ENCODE data around the gene KCNS1.

Gene KCNS1

DNA sequence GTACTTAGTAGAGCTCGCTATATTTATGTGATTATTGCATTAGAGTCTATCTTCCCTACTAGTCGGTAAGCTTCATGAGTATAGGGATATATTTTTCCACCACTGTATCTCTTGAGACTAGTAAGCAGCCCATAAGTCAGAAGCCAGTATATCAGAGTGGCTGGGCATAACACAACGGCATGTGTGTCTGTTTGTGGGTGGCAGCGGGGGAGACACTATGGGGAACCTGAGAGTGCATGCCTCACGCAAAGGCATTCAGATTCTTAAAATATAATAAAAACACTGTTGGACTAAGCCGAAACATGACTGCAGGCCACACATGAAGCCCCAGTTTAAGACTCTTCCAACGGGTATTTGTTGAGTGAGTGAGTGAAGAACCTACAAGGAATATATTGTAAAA lies 8.0 kb downstream of the KCNS1 start:
- Histone ChIP-seq H3K9ac (ENCODE audit: low read length) (no peak overlapping the region), H4K20me1 (ENCODE audit: insufficient read depth, low read length) (no peaks in the 10 kb centered on the region), H3K27me3 (ENCODE audit: insufficient read depth, low read length) (no peaks in the 10 kb centered on the region), H3K36me3 (ENCODE audit: insufficient read depth, low read length) (no peaks in the 10 kb centered on the region), H3K27ac (ENCODE audit: low read depth, low read length, poor library complexity, severe bottlenecking) (no peak overlapping the region), H3K4me1 (ENCODE audit: insufficient read depth, low read length, severe bottlenecking) (no peaks in the 10 kb centered on the region), H3K9me3 (ENCODE audit: low read length) (no peaks in the 10 kb centered on the region), H2AFZ (ENCODE audit: low read length) (no peak overlapping the region), H3K9me2 (ENCODE audit: low read depth, low read length) (no peaks in the 10 kb centered on the region), H3K79me2 (ENCODE audit: insufficient read depth, low read length) (no peaks in the 10 kb centered on the region), H3K4me2 (ENCODE audit: low read length) (no peak overlapping the region), H3F3A (ENCODE audit: insufficient read depth, low read length) (no peaks in the 10 kb centered on the region), H3K4me3 (ENCODE audit: low read depth, low read length, poor library complexity, severe bottlenecking) (no peak overlapping the region)
- TF ChIP-seq, protein P1, sequence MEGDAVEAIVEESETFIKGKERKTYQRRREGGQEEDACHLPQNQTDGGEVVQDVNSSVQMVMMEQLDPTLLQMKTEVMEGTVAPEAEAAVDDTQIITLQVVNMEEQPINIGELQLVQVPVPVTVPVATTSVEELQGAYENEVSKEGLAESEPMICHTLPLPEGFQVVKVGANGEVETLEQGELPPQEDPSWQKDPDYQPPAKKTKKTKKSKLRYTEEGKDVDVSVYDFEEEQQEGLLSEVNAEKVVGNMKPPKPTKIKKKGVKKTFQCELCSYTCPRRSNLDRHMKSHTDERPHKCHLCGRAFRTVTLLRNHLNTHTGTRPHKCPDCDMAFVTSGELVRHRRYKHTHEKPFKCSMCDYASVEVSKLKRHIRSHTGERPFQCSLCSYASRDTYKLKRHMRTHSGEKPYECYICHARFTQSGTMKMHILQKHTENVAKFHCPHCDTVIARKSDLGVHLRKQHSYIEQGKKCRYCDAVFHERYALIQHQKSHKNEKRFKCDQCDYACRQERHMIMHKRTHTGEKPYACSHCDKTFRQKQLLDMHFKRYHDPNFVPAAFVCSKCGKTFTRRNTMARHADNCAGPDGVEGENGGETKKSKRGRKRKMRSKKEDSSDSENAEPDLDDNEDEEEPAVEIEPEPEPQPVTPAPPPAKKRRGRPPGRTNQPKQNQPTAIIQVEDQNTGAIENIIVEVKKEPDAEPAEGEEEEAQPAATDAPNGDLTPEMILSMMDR (IDR thresholded peaks at IDR 0.05; ENCODE audit: low read length) = no peak
- no peak for TF ChIP-seq EZH2 (IDR thresholded peaks at IDR 0.05; ENCODE audit: borderline replicate concordance, low read length)

DNA sequence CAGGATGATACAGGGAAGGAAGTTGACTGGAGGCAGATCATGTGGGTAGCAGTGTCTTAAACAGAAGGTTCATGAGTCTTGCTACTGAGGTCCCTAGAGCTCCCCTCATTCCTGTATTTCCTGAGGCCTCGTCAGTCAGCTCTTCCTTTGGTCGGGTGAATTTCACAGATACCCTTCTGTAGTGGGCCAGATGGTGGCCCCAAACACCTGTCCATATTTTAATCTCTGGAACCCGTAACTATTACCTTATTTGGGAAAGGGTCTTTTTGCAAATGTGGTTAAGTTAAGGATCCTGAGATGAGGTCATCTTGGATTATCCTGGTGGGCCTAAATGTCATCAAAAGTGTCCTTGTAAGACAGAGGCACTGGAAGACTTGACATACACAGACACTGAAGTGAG lies 9.6 kb downstream of the KCNS1 start:
- Histone ChIP-seq H3K9ac (ENCODE audit: low read length) (no peak overlapping the region), H2AFZ (ENCODE audit: low read length) (no peak overlapping the region), H3K27ac (ENCODE audit: low read depth, low read length, poor library complexity, severe bottlenecking) (no peak overlapping the region), H4K20me1 (ENCODE audit: insufficient read depth, low read length) (no peaks in the 10 kb centered on the region), H3K9me2 (ENCODE audit: low read depth, low read length) (no peaks in the 10 kb centered on the region), H3K36me3 (ENCODE audit: insufficient read depth, low read length) (no peaks in the 10 kb centered on the region), H3K4me2 (ENCODE audit: low read length) (no peak overlapping the region), H3K4me1 (ENCODE audit: insufficient read depth, low read length, severe bottlenecking) (no peaks in the 10 kb centered on the region), H3K27me3 (ENCODE audit: insufficient read depth, low read length) (no peaks in the 10 kb centered on the region), H3K79me2 (ENCODE audit: insufficient read depth, low read length) (no peaks in the 10 kb centered on the region), H3F3A (ENCODE audit: insufficient read depth, low read length) (no peaks in the 10 kb centered on the region), H3K9me3 (ENCODE audit: low read length) (no peaks in the 10 kb centered on the region), H3K4me3 (ENCODE audit: low read depth, low read length, poor library complexity, severe bottlenecking) (no peak overlapping the region)
- TF ChIP-seq, protein P1 (IDR thresholded peaks at IDR 0.05; ENCODE audit: low read length) = no peak
- TF ChIP-seq EZH2 (IDR thresholded peaks at IDR 0.05; ENCODE audit: borderline replicate concordance, low read length) = no peak

DNA sequence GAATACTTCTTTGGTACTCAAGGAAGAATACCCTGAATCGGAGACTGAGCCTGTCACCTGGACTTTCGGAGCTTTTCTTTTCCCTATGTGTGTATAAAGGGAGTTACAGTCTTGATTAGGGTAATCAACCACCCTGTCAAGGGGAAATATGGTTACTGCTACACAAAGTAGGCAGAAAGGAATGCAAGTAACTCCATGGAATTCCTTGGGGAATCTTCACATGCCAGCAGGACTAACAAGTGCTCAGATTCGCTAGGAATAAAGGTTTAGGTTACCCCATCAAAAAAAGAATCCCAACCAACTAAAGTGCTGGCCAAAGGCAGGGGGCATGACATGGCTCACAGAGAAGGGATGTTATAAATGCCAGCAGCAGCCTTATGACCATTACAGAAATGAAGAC lies 10.4 kb downstream of the KCNS1 start:
- H2AFZ ChIP-seq (ENCODE audit: low read length) = no peak overlapping the region
- H3K4me1 ChIP-seq (ENCODE audit: insufficient read depth, low read length, severe bottlenecking) = no peaks in the 10 kb centered on the region
- no peak for TF ChIP-seq EZH2 (IDR thresholded peaks at IDR 0.05; ENCODE audit: borderline replicate concordance, low read length)
- TF ChIP-seq, protein P1 (IDR thresholded peaks at IDR 0.05; ENCODE audit: low read length) = no peak
- H3K4me2 ChIP-seq (ENCODE audit: low read length) = no peak overlapping the region
- H3K79me2 ChIP-seq (ENCODE audit: insufficient read depth, low read length) = no peaks in the 10 kb centered on the region
- no peak overlapping the region for H3K9ac ChIP-seq (ENCODE audit: low read length)
- H3K27ac ChIP-seq (ENCODE audit: low read depth, low read length, poor library complexity, severe bottlenecking) = no peak overlapping the region
- no peaks in the 10 kb centered on the region for H3K27me3 ChIP-seq (ENCODE audit: insufficient read depth, low read length)
- H3K4me3 ChIP-seq (ENCODE audit: low read depth, low read length, poor library complexity, severe bottlenecking) = no peak overlapping the region
- H4K20me1 ChIP-seq (ENCODE audit: insufficient read depth, low read length) = no peaks in the 10 kb centered on the region
- peaks cover 7% of the 10 kb centered on the region; the same call in 1 of the 2 replicates for H3K36me3 ChIP-seq (ENCODE audit: insufficient read depth, low read length)
- H3K9me2 ChIP-seq (ENCODE audit: low read depth, low read length) = no peaks in the 10 kb centered on the region
- H3K9me3 ChIP-seq (ENCODE audit: low read length) = no peaks in the 10 kb centered on the region
- no peaks in the 10 kb centered on the region for H3F3A ChIP-seq (ENCODE audit: insufficient read depth, low read length)

Data from OCI-LY1 (cell line).